GM19395 (cell line): ENCODE measurements around the gene PRKCH.

ENCODE experiments used
- ATAC-seq: cut with Tn5 transposase; IDR thresholded peaks from one replicate; pipeline ENCODE4 v1.9.1; 2021; ENCODE audit warnings: mild to moderate bottlenecking, moderate library complexity; ENCODE audit not compliant: unreplicated experiment

The PRKCH gene

GRCh38 chr14:61335049-61335448, 13.7 kb downstream of the PRKCH start:
- no peak for ATAC-seq

DNA sequence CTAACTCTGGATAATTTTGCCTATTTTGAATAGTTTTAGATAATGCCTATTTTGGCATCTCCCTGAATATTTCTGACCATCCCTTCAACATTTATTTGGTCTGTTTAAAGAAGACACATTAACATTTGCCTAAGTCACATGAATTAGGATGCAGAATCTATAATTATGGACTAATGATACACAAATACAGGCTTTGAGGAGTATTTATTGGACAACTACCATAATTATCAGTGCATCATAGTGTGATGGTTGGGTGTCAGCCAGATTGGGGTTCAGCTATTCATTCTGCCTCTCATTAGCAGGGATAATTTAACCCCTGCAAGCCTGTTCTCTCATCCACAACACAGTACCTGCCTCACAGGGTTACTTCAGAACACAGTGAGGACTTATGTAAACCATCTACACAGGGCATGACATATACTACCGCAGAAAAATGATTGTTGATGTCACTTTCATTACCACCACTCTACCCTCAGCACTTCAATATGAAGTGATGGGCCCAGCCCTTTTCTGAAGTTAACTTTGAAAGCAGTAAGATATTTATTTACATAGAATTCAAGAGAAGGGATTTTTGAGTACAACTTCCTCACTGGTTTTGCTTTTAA, 14.4 kb downstream of the PRKCH start:
- ATAC-seq, result no peak

GRCh38 chr14:61337893-61338292, 16.5 kb downstream of the PRKCH start:
- ATAC-seq, result no peak

DNA sequence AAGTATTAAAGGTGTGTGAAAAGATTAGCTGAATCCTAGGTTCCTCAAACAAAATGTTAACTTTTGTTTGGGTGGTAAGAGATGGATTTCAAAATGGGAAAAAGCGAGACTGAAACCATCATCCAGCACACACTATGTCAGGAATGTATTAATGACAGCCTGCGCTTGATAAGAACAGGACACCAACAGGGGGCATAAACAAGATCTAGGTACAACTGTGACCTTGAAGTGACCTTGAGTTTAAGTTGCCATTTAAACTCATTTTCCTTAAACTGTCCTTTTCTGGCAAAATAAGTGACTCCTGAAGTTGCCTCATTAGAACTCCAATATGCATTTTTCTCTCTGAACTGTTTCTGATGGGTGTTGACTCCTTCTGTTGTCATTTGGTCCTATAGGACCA, 17.1 kb downstream of the PRKCH start:
- ATAC-seq, result no peak

- ATAC-seq, result no peak
Measured at GRCh38 chr14:61341275-61342206, 20.2 kb downstream of the PRKCH start.

DNA sequence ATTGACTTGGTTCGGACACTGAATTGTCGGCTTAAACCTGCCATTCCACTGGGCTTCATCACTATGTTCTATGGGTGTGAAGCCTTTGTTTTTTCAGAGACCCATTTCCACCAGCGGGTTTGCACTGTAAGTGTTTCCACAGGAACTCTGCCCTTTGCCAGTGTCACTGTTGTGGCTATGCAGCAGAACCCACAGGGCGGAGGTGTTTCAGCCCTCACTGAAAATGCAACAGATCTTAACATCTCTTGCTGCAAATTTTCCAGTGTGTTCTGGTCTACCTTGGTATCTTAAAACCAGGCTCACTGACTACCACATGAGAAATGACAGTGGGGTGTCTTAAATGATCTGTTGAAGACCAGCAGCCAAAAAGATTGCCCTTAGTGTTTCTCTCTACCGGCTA, 21.1 kb downstream of the PRKCH start:
- no peak for ATAC-seq

DNA sequence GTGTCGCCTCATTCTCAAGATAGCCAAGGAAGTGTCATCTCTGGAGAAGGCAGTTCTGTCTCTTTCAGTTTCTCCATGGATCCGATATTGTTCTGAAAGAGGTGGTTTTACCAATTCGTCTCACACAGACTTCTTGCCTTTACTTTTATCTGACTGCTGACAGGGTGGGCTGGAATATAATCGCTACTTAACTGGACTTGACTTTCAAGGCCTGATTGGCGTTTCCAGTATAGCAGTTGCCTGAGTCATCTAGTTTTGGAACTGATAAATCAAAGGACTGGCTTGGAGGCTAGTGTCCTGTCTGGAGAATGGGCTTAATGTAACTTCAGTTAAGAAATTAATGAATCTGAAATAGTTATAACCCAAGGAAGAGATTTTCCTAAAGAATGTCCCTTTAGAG, 21.6 kb downstream of the PRKCH start:
- no peak for ATAC-seq

DNA sequence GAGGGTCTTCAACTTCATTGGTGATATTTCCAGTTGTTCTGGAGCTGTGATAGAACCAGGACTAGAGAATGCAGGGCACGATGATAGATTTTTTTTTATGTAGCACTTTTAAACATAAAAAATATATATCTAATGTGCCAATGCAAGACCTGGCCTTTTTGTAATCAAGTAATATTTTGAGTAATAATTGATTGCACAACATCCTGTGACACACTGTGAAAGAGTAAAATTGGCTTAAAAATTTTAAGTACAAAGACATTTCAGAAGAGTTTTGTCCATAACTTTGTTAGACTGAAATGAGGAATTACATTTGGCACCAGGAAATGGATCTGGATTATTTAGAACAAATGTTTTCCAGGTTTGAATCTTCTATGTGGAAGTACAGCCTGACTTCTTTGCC, 22.1 kb downstream of the PRKCH start:
- ATAC-seq, result no peak

DNA sequence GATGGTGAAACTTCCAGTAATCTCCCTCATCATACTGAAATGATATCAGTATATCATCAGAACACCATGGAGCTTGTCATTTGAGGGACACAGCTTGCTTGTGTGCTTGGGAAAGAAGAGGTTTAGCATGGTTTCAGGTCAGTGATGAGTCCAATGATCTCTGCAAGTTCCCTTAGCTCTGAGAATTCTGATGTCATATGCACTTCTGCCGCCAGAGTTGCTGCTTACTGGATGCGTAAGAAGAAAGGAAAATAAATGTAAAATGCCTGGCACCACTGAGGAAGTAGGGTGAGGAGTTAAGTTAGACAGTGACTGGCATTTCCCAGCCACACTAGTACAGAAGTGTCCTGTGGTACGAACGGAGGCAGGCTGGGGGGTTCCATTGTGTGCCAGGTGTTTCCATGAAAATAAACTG, 22.6 kb downstream of the PRKCH start:
- ATAC-seq, result no peak

DNA sequence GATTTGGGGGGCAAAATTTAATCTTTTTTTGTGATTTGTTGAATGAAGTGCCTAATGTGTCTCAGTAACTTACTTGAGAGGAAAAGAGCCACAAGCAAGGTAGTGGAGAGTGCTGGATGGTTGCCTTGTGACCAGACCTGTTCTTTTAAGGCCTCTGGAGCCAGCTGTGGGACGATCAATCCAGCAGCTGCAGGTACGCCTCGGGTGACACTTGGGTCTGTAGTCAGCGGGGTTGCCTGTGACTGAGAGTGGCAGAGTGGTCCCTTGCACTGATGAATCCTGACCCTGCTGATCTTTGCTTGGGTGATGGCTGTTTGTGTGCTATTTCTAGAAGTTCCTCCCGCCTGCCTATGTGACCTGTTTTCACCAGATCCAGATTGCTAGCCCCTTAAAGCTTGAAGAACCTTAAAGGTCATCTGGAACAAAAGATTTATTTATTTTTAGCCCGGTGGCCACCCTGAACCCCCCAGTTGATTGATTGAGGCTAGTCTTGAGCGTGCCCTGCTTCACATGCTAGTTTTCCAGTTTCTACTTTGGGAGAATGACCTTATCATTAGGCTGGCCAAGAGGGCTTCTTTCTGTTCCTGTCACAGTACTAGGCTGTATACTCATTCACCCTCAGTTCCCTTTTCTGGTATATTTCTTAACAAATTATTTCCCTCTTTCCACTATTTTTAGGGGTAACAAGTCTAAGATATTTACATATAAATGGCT, 23.2 kb downstream of the PRKCH start:
- no peak for ATAC-seq

GRCh38 chr14:61345151-61345482, 23.7 kb downstream of the PRKCH start:
- ATAC-seq, result no peak

- ATAC-seq, result no peak
Measured at GRCh38 chr14:61346221-61346620, 24.8 kb downstream of the PRKCH start.

DNA sequence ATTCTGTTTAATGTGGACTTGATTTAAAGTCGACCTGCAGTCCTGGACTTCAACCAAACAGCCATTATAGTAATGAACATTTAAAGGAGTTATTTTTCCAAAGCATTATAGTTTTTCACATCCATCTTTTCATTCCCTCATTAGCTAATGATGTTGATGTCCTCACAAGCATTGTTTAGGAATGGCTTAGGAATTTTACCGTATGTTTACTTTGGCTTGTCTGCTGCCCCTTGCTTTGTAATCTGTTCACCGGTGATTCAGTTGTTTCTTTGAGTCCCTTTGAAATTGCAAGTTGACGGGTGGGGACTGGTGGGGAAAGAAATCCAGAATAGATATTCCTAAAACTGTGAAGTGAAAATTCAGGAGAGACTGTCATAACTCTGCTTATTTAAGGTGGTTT, 25.4 kb downstream of the PRKCH start:
- no peak for ATAC-seq

DNA sequence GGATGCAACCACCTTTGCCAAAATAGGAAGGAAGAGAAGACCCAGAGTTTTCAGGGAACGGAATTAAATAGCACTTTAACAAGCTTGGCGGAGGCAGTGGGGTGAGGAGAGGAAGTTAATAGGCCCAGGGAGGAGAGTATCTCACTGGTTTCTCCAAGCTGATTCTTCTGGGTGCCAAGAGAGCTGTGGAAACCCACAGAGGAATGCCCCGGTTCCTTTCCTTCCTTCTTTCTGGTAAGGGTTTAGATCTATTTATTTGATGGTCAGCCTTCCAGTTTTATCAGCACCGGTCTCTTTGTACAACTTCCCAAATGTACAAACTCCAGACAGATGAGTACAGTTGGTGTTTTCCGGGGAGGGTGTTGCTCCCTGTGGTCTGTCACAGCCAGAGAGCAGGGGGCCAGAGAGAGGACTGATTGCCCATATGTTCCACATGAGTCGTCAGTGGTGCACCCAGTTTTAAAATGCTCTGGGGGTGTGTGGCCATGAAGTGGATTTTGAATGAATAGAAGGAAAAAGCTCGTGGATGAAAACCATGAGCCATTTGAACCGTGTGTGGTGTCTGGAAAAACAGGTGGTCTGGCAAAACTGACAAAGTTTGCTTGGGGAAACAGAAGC, 26.6 kb downstream of the PRKCH start:
- no peak for ATAC-seq

GRCh38 chr14:61350427-61351270, 29.3 kb downstream of the PRKCH start:
- no peak for ATAC-seq

- ATAC-seq, result no peak
Measured at GRCh38 chr14:61351477-61351876, 30.1 kb downstream of the PRKCH start.

- ATAC-seq, result no peak
Measured at GRCh38 chr14:61355892-61356325, 34.5 kb downstream of the PRKCH start.

DNA sequence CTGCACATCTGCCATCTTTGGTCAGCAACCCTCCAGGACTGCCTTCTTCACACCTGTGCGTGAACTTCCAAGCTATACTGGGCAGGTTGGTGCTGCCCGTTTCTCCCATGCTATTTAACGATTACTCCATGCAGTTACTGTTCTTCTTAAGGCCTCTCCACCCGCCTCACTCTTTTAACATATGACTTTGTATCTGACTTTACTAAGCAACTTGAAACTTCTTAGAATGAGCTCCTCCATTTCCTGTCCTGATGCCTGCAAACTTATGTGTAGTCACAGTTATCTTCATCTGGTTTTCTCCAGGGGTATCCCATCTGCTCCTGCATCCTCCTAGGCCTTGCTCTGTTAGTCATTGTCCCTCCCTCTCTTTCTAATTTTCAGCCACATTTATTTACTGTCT, 35.7 kb downstream of the PRKCH start:
- ATAC-seq, result no peak

- no peak for ATAC-seq
Measured at GRCh38 chr14:61358554-61359226, 37.3 kb downstream of the PRKCH start.
